Measurements from ENCODE around the gene MRPL18. TPM values are rescaled to one million over a fixed set of nuclear protein-coding genes. Genes with fewer than 3 reads are reported as not detected.

Gene MRPL18
- polyA plus RNA-seq, 1 donor = 55.6 TPM

GRCh38 chr6:159842035-159842434, 51.8 kb downstream of the MRPL18 start:
- no peak for DNase-seq

- DNase-seq = no peak
Measured at GRCh38 chr6:159844737-159845645, 54.7 kb downstream of the MRPL18 start.

Other genes starting within 250 kb of the MRPL18 start
- gene SOD2, start 97.2 kb upstream of the MRPL18 start, polyA plus RNA-seq (ENCODE audit: insufficient read length) = 121 TPM
- gene WTAP, start 63.0 kb upstream of the MRPL18 start, polyA plus RNA-seq (ENCODE audit: insufficient read length) = 154 TPM
- 46.2 TPM for gene ACAT2, start 28.4 kb upstream of the MRPL18 start, polyA plus RNA-seq (ENCODE audit: insufficient read length)
- gene TCP1, start 865 bp upstream of the MRPL18 start, polyA plus RNA-seq (ENCODE audit: insufficient read length) = 298 TPM
- gene PNLDC1, start 9.8 kb downstream of the MRPL18 start, polyA plus RNA-seq (ENCODE audit: insufficient read length) = 0.07 TPM
- gene MAS1, start 100.5 kb downstream of the MRPL18 start, polyA plus RNA-seq (ENCODE audit: insufficient read length) = 0.03 TPM
- gene IGF2R, start 178.6 kb downstream of the MRPL18 start, polyA plus RNA-seq (ENCODE audit: insufficient read length) = 77.3 TPM